GM23338 (cell line): Measurements from ENCODE around the gene UNC5A. TPM values are rescaled to one million over a fixed set of nuclear protein-coding genes. Genes with fewer than 3 reads are reported as not detected.

ENCODE experiments used
- ATAC-seq: fragments of 200-7000 bp; cut with Tn5 transposase; 3 replicates; pipeline ENCODE4 v1.9.1; 2020
- DNase-seq: peaks from one replicate; pipeline ENCODE4 v3.0.0-alpha.2; 2015; ENCODE audit warnings: low spot score
- H2AFZ ChIP-seq: fragments of 200-600 bp; sonication (generic); 2 replicates; pipeline ENCODE4 v1.8.0; 2016; ENCODE audit warnings: antibody characterized with exemption, mild to moderate bottlenecking, moderate library complexity
- H3F3A ChIP-seq: fragments of 200-600 bp; sonication (generic); replicated peaks from 2 replicates; pipeline ENCODE4 v1.8.0; 2017; ENCODE audit warnings: antibody characterized with exemption, mixed run types, low read depth
- H3K27ac ChIP-seq: fragments of 200-600 bp; sonication (generic); 2 replicates; pipeline ENCODE4 v1.6.1; 2016; ENCODE audit warnings: low read depth
- H3K27me3 ChIP-seq: fragments of 200-600 bp; sonication (generic); 2 replicates; pipeline ENCODE4 v1.8.0; 2016; ENCODE audit warnings: mild to moderate bottlenecking, mixed run types, moderate library complexity; ENCODE audit not compliant: insufficient read depth
- H3K36me3 ChIP-seq: fragments of 200-600 bp; sonication (generic); 2 replicates; pipeline ENCODE4 v1.8.0; 2016; ENCODE audit warnings: mild to moderate bottlenecking; ENCODE audit not compliant: insufficient read depth
- H3K4me1 ChIP-seq: fragments of 200-600 bp; sonication (generic); 2 replicates; pipeline ENCODE4 v1.8.0; 2016; ENCODE audit warnings: mild to moderate bottlenecking, moderate library complexity; ENCODE audit not compliant: insufficient read depth
- H3K4me2 ChIP-seq: fragments of 200-600 bp; sonication (generic); 2 replicates; pipeline ENCODE4 v1.7.1; 2017; ENCODE audit warnings: mixed run types
- H3K4me3 ChIP-seq: fragments of 200-600 bp; sonication (generic); 2 replicates; pipeline ENCODE4 v1.6.1; 2016; ENCODE audit warnings: mixed run types
- H3K79me2 ChIP-seq: fragments of 200-600 bp; sonication (generic); replicated peaks from 2 replicates; pipeline ENCODE4 v1.8.0; 2017; ENCODE audit warnings: mild to moderate bottlenecking; ENCODE audit not compliant: insufficient read depth
- H3K9me2 ChIP-seq: fragments of 200-600 bp; sonication (generic); 2 replicates; pipeline ENCODE4 v1.8.0; 2017; ENCODE audit not compliant: insufficient read depth
- H4K20me1 ChIP-seq: fragments of 200-600 bp; sonication (generic); replicated peaks from 2 replicates; pipeline ENCODE4 v1.8.0; 2017; ENCODE audit warnings: mild to moderate bottlenecking; ENCODE audit not compliant: insufficient read depth
- H3K27ac Mint-ChIP-seq: 2 replicates; pipeline ENCODE4 v1.8.0; 2020; ENCODE audit warnings: inconsistent platforms, mild to moderate bottlenecking, moderate library complexity, mixed read lengths
- H3K27me3 Mint-ChIP-seq: 3 replicates; pipeline ENCODE4 v1.8.0; 2022; ENCODE audit warnings: low read depth, mild to moderate bottlenecking, moderate library complexity, mixed read lengths, inconsistent platforms; ENCODE audit not compliant: insufficient read depth, poor library complexity
- H3K36me3 Mint-ChIP-seq: 3 replicates; pipeline ENCODE4 v1.8.0; 2021; ENCODE audit warnings: low read depth, mild to moderate bottlenecking, inconsistent platforms, moderate library complexity, mixed read lengths
- H3K4me1 Mint-ChIP-seq: 3 replicates; pipeline ENCODE4 v1.8.0; 2020; ENCODE audit warnings: mild to moderate bottlenecking, inconsistent platforms, mixed read lengths
- H3K4me3 Mint-ChIP-seq: 3 replicates; pipeline ENCODE4 v1.8.0; 2021; ENCODE audit warnings: moderate library complexity, mild to moderate bottlenecking, inconsistent platforms, mixed read lengths
- H3K9me3 Mint-ChIP-seq: 3 replicates; pipeline ENCODE4 v1.8.0; 2020; ENCODE audit warnings: moderate library complexity, mild to moderate bottlenecking, inconsistent platforms, mixed read lengths
- CREB1 ChIP-seq: fragments of 250-450 bp; sonication (Bioruptor Pico); IDR thresholded peaks from 2 replicates; pipeline ENCODE4 v1.5.0; 2020; ENCODE audit warnings: low read depth, mild to moderate bottlenecking, moderate library complexity
- EZH2 ChIP-seq: fragments of 200-600 bp; sonication (generic); IDR thresholded peaks from one replicate; pipeline ENCODE4 v1.8.0; 2017; ENCODE audit warnings: antibody characterized with exemption, mild to moderate bottlenecking, low read depth; ENCODE audit not compliant: unreplicated experiment
- EZH2phosphoT487 ChIP-seq: fragments of 200-600 bp; sonication (generic); IDR thresholded peaks from one replicate; pipeline ENCODE4 v1.8.1; 2018; ENCODE audit warnings: antibody characterized with exemption; ENCODE audit not compliant: unreplicated experiment
- JUNB ChIP-seq: IDR thresholded peaks from one replicate; pipeline ENCODE4 v1.6.1; 2016; ENCODE audit warnings: antibody characterized with exemption; ENCODE audit not compliant: unreplicated experiment
- NANOG ChIP-seq: IDR thresholded peaks from 2 replicates; pipeline ENCODE4 v1.6.1; 2016; ENCODE audit warnings: antibody characterized with exemption, borderline replicate concordance
- POLR2AphosphoS5 ChIP-seq: IDR thresholded peaks from 2 replicates; pipeline ENCODE4 v1.6.1; 2016; ENCODE audit warnings: antibody characterized with exemption, low read depth
- STAT1 ChIP-seq: IDR thresholded peaks from one replicate; pipeline ENCODE4 v1.6.1; 2016; ENCODE audit warnings: antibody characterized with exemption; ENCODE audit not compliant: unreplicated experiment
- ZNF114 ChIP-seq: fragments of 250-450 bp; sonication (Bioruptor Pico); IDR thresholded peaks from 2 replicates; pipeline ENCODE4 v1.5.0; 2020; ENCODE audit warnings: mild to moderate bottlenecking, moderate library complexity
- ZNF331 ChIP-seq: fragments of 250-450 bp; sonication (Bioruptor Pico); IDR thresholded peaks from 2 replicates; pipeline ENCODE4 v1.5.0; 2020; ENCODE audit warnings: low read depth, mild to moderate bottlenecking, moderate library complexity
- polyA plus RNA-seq: library from polyadenylated mRNA; unstranded; fragments of >200 nt; fragmentation: Nextera tagmentation; extraction: Ambion mirVana; gene quantifications from 2 replicates; pipeline ENCODE4 v1.2.1, GENCODE V29; 2016
- total RNA-seq: library from RNA; depleted of rRNA; stranded (reverse); fragments of >200 nt; shearing (Covaris generic); gene quantifications from 2 replicates; pipeline ENCODE4 v1.2.3, GENCODE V29; 2014
- TF ChIP-seq, protein P1 (sequence below): IDR thresholded peaks from 2 replicates; pipeline ENCODE4 v1.6.1; 2016; ENCODE audit warnings: antibody characterized with exemption
- TF ChIP-seq, protein P2 (sequence below): fragments of 250-450 bp; sonication (Bioruptor Pico); IDR thresholded peaks from 2 replicates; pipeline ENCODE4 v1.5.0; 2020; ENCODE audit warnings: mild to moderate bottlenecking, moderate library complexity
- TF ChIP-seq, protein P3 (sequence below): IDR thresholded peaks from one replicate; pipeline ENCODE4 v1.6.1; 2018; ENCODE audit warnings: antibody characterized with exemption; ENCODE audit not compliant: unreplicated experiment
- TF ChIP-seq, protein P4 (sequence below), 2 experiments: fragments of 200-600 bp in 1 of 2; sonication (generic) in 1 of 2; conservative IDR thresholded peaks; 2 replicates each; pipeline versions ENCODE4 v1.5.1 to v1.6.1; 2016 to 2017; ENCODE audit warnings: antibody characterized with exemption in 2 of 2, low read depth in 2 of 2, mild to moderate bottlenecking in 2 of 2, moderate library complexity in 1 of 2

The UNC5A gene
- total and polyA plus RNA-seq, 2 experiments from 2014 or later = 0.92 to 3.9 TPM

DNA sequence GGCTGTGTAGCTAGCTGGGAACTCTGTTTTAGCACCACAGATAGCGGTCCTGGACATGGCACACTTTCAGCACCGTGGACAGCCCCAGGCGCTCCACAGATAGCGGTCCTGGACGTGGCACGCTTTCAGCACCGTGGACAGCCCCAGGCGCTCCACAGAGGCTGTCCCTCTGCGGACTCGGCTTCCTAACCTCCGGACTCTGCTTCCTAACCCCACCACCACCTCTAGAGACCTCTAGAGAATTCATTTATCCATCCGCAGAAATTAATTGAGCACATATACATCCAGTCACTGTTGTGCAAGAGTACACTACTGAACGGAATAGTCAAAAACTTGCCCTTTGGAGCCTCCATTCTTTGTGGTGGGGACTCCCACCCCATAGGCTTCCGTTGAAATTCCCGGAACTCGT is 27.4 kb downstream of the UNC5A start:
- no peak overlapping the region for H3K4me3 ChIP-seq
- Mint-ChIP-seq H3K9me3 (no peaks in the 10 kb centered on the region; the same call in 2 of the 3 replicates), H3K4me1 (peaks cover 13% of the 10 kb centered on the region), H3K27ac (no peak overlapping the region), H3K4me3 (no peak overlapping the region; the same call in 2 of the 3 replicates), H3K27me3 (peaks cover 35% of the 10 kb centered on the region), H3K36me3 (no peaks in the 10 kb centered on the region)
- peaks cover 3% of the 10 kb centered on the region; the same call in 1 of the 2 replicates for H3K4me1 ChIP-seq
- peaks cover 9% of the 10 kb centered on the region for H3K27me3 ChIP-seq
- peaks cover 7% of the 10 kb centered on the region for H4K20me1 ChIP-seq
- TF ChIP-seq, protein P1, sequence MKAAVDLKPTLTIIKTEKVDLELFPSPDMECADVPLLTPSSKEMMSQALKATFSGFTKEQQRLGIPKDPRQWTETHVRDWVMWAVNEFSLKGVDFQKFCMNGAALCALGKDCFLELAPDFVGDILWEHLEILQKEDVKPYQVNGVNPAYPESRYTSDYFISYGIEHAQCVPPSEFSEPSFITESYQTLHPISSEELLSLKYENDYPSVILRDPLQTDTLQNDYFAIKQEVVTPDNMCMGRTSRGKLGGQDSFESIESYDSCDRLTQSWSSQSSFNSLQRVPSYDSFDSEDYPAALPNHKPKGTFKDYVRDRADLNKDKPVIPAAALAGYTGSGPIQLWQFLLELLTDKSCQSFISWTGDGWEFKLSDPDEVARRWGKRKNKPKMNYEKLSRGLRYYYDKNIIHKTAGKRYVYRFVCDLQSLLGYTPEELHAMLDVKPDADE = no peak
- TF ChIP-seq ZNF114 (peak; percentile 97), JUNB (no peak), EZH2phosphoT487 (no peak), EZH2 (no peak), CREB1 (CRISPR knock-in tag) (peak; percentile 75), NANOG (no peak), STAT1 (no peak), POLR2AphosphoS5 (no peak), ZNF331 (CRISPR knock-in tag) (peak; percentile 57)
- TF ChIP-seq, protein P2, sequence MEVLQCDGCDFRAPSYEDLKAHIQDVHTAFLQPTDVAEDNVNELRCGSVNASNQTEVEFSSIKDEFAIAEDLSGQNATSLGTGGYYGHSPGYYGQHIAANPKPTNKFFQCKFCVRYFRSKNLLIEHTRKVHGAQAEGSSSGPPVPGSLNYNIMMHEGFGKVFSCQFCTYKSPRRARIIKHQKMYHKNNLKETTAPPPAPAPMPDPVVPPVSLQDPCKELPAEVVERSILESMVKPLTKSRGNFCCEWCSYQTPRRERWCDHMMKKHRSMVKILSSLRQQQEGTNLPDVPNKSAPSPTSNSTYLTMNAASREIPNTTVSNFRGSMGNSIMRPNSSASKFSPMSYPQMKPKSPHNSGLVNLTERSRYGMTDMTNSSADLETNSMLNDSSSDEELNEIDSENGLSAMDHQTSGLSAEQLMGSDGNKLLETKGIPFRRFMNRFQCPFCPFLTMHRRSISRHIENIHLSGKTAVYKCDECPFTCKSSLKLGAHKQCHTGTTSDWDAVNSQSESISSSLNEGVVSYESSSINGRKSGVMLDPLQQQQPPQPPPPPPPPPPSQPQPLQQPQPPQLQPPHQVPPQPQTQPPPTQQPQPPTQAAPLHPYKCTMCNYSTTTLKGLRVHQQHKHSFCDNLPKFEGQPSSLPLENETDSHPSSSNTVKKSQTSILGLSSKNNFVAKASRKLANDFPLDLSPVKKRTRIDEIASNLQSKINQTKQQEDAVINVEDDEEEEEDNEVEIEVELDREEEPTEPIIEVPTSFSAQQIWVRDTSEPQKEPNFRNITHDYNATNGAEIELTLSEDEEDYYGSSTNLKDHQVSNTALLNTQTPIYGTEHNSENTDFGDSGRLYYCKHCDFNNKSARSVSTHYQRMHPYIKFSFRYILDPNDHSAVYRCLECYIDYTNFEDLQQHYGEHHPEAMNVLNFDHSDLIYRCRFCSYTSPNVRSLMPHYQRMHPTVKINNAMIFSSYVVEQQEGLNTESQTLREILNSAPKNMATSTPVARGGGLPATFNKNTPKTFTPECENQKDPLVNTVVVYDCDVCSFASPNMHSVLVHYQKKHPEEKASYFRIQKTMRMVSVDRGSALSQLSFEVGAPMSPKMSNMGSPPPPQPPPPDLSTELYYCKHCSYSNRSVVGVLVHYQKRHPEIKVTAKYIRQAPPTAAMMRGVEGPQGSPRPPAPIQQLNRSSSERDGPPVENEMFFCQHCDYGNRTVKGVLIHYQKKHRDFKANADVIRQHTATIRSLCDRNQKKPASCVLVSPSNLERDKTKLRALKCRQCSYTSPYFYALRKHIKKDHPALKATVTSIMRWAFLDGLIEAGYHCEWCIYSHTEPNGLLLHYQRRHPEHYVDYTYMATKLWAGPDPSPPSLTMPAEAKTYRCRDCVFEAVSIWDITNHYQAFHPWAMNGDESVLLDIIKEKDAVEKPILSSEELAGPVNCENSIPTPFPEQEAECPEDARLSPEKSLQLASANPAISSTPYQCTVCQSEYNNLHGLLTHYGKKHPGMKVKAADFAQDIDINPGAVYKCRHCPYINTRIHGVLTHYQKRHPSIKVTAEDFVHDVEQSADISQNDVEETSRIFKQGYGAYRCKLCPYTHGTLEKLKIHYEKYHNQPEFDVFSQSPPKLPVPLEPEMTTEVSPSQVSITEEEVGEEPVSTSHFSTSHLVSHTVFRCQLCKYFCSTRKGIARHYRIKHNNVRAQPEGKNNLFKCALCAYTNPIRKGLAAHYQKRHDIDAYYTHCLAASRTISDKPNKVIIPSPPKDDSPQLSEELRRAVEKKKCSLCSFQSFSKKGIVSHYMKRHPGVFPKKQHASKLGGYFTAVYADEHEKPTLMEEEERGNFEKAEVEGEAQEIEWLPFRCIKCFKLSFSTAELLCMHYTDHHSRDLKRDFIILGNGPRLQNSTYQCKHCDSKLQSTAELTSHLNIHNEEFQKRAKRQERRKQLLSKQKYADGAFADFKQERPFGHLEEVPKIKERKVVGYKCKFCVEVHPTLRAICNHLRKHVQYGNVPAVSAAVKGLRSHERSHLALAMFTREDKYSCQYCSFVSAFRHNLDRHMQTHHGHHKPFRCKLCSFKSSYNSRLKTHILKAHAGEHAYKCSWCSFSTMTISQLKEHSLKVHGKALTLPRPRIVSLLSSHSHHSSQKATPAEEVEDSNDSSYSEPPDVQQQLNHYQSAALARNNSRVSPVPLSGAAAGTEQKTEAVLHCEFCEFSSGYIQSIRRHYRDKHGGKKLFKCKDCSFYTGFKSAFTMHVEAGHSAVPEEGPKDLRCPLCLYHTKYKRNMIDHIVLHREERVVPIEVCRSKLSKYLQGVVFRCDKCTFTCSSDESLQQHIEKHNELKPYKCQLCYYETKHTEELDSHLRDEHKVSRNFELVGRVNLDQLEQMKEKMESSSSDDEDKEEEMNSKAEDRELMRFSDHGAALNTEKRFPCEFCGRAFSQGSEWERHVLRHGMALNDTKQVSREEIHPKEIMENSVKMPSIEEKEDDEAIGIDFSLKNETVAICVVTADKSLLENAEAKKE (CRISPR knock-in tag) = 0 out of 2 replicates have a peak, but pooled peaks have one; percentile 59
- TF ChIP-seq, protein P3, sequence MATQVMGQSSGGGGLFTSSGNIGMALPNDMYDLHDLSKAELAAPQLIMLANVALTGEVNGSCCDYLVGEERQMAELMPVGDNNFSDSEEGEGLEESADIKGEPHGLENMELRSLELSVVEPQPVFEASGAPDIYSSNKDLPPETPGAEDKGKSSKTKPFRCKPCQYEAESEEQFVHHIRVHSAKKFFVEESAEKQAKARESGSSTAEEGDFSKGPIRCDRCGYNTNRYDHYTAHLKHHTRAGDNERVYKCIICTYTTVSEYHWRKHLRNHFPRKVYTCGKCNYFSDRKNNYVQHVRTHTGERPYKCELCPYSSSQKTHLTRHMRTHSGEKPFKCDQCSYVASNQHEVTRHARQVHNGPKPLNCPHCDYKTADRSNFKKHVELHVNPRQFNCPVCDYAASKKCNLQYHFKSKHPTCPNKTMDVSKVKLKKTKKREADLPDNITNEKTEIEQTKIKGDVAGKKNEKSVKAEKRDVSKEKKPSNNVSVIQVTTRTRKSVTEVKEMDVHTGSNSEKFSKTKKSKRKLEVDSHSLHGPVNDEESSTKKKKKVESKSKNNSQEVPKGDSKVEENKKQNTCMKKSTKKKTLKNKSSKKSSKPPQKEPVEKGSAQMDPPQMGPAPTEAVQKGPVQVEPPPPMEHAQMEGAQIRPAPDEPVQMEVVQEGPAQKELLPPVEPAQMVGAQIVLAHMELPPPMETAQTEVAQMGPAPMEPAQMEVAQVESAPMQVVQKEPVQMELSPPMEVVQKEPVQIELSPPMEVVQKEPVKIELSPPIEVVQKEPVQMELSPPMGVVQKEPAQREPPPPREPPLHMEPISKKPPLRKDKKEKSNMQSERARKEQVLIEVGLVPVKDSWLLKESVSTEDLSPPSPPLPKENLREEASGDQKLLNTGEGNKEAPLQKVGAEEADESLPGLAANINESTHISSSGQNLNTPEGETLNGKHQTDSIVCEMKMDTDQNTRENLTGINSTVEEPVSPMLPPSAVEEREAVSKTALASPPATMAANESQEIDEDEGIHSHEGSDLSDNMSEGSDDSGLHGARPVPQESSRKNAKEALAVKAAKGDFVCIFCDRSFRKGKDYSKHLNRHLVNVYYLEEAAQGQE = peak; percentile 100
- TF ChIP-seq, protein P4, sequence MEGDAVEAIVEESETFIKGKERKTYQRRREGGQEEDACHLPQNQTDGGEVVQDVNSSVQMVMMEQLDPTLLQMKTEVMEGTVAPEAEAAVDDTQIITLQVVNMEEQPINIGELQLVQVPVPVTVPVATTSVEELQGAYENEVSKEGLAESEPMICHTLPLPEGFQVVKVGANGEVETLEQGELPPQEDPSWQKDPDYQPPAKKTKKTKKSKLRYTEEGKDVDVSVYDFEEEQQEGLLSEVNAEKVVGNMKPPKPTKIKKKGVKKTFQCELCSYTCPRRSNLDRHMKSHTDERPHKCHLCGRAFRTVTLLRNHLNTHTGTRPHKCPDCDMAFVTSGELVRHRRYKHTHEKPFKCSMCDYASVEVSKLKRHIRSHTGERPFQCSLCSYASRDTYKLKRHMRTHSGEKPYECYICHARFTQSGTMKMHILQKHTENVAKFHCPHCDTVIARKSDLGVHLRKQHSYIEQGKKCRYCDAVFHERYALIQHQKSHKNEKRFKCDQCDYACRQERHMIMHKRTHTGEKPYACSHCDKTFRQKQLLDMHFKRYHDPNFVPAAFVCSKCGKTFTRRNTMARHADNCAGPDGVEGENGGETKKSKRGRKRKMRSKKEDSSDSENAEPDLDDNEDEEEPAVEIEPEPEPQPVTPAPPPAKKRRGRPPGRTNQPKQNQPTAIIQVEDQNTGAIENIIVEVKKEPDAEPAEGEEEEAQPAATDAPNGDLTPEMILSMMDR (conservative IDR thresholded peaks at IDR 0.05; ENCODE audit: low read depth in 2 of 2) = no peak
- no peak overlapping the region for H2AFZ ChIP-seq
- DNase-seq = peak; percentile 98
- no peaks in the 10 kb centered on the region for H3K79me2 ChIP-seq
- H3F3A ChIP-seq = no peaks in the 10 kb centered on the region
- no peak overlapping the region for H3K4me2 ChIP-seq
- ATAC-seq = peak; percentile 95
- H3K27ac ChIP-seq = no peak overlapping the region
- no peaks in the 10 kb centered on the region for H3K36me3 ChIP-seq
- H3K9me2 ChIP-seq = no peaks in the 10 kb centered on the region
